NB4 (cell line): Measurements from ENCODE around the gene CHRNA7.

Experiments used
- DNase-seq: peaks from one replicate; pipeline ENCODE4 v3.0.0; 2010; ENCODE audit warnings: low read depth
- H3K4me3 ChIP-seq: one replicate; pipeline ENCODE4 v1.5.1; 2011; ENCODE audit warnings: mild to moderate bottlenecking, low read depth, low read length, moderate library complexity
- CTCF ChIP-seq: IDR thresholded peaks from one replicate; pipeline ENCODE4 v1.5.1; 2012; ENCODE audit warnings: low read depth, low read length
- MAX ChIP-seq: IDR thresholded peaks from 2 replicates; pipeline ENCODE4 v1.6.1; 2011; ENCODE audit warnings: low read depth, low read length
- MYC ChIP-seq: IDR thresholded peaks from 2 replicates; pipeline ENCODE4 v1.6.1; 2011; ENCODE audit warnings: low read depth, low read length
- POLR2A ChIP-seq: IDR thresholded peaks from 2 replicates; pipeline ENCODE4 v1.6.1; 2011; ENCODE audit warnings: mild to moderate bottlenecking; ENCODE audit not compliant: insufficient read length; ENCODE audit errors: extremely low read depth

Gene CHRNA7

GRCh38 chr15:32123473-32123872, 93.2 kb downstream of the CHRNA7 start:
- no peak overlapping the region for H3K4me3 ChIP-seq
- no peak for TF ChIP-seq CTCF
- TF ChIP-seq MAX = no peak
- no peak for TF ChIP-seq POLR2A
- no peak for TF ChIP-seq MYC
- no peak for DNase-seq

- DNase-seq = no peak
- TF ChIP-seq MAX (no peak), POLR2A (no peak), CTCF (no peak), MYC (no peak)
- H3K4me3 ChIP-seq = no peak overlapping the region
Observed at GRCh38 chr15:32124726-32125125, 94.4 kb downstream of the CHRNA7 start.

GRCh38 chr15:32125595-32125994, 95.3 kb downstream of the CHRNA7 start:
- no peak for TF ChIP-seq MAX
- TF ChIP-seq CTCF = no peak
- no peak for TF ChIP-seq MYC
- no peak for TF ChIP-seq POLR2A

GRCh38 chr15:32129815-32130214, 99.5 kb downstream of the CHRNA7 start:
- H3K4me3 ChIP-seq = no peak overlapping the region
- TF ChIP-seq CTCF = no peak
- no peak for TF ChIP-seq POLR2A
- TF ChIP-seq MYC = no peak
- TF ChIP-seq MAX = no peak
- no peak for DNase-seq

More at GRCh38 chr15:32125595-32125994, 95.3 kb downstream of the CHRNA7 start:
- no peak for DNase-seq
- no peak overlapping the region for H3K4me3 ChIP-seq

GRCh38 chr15:32130823-32131222, 100.5 kb downstream of the CHRNA7 start:
- H3K4me3 ChIP-seq = no peak overlapping the region
- TF ChIP-seq POLR2A = no peak
- TF ChIP-seq CTCF = no peak
- no peak for TF ChIP-seq MYC
- no peak for TF ChIP-seq MAX
- no peak for DNase-seq

GRCh38 chr15:32131803-32132202, 101.5 kb downstream of the CHRNA7 start:
- no peak overlapping the region for H3K4me3 ChIP-seq
- TF ChIP-seq MAX = no peak
- TF ChIP-seq MYC = no peak
- no peak for TF ChIP-seq POLR2A
- no peak for TF ChIP-seq CTCF
- DNase-seq = no peak
